GM10847 (cell line): Measurements from ENCODE around the gene SEC61A2.

Experiments used
- POLR2A ChIP-seq: IDR thresholded peaks from 2 replicates; pipeline ENCODE4 v1.6.1; 2011; ENCODE audit not compliant: insufficient read length; ENCODE audit errors: extremely low read depth

SEC61A2 gene

GRCh38 chr10:12129222-12130111 is at the start of gene SEC61A2:
Gene SEC61A2 (plus strand): TSS chr10:12129677. CDS start chr10:12129788, 111 bp downstream.
- TF ChIP-seq POLR2A: peak; percentile 29

DNA sequence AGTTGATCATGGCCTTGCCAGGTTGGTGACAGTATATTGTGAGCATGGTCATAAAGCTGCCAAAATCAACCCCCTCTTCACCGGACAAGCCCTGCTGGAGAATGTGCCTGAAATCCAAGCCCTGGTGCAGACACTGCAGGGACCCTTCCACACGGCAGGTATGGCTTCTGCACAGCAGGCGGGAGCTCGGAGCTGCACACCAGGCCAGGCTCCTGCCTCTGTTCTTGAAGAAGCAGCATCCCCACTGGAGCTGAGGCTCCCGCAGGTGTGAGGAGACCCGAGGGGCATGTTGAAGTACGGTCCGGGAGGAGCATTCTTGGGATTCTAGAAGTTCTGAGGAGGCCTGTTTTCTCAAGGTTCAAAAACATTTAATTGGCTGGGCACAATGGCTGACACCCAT is 48.0 kb upstream of the SEC61A2 start:
- TF ChIP-seq POLR2A: no peak

- TF ChIP-seq POLR2A: no peak
Observed at GRCh38 chr10:12081879-12082557, 47.5 kb upstream of the SEC61A2 start.

DNA sequence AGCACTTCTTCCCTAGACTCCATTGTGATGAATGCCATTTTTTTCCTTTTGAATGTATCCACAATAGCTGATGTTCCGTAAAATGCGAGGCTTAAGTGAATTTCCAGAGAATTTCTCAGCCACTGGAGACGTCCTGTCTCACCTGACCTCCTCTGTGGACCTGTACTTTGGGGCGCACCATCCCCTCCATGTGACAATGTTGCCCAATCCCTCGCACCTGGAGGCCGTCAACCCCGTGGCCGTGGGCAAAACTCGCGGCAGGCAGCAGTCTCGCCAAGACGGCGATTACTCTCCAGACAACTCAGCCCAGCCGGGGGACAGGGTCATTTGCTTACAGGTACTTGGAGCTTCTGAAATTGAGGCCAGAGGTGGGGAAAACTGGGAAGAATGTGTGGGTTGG is 40.6 kb upstream of the SEC61A2 start:
- TF ChIP-seq POLR2A: no peak

DNA sequence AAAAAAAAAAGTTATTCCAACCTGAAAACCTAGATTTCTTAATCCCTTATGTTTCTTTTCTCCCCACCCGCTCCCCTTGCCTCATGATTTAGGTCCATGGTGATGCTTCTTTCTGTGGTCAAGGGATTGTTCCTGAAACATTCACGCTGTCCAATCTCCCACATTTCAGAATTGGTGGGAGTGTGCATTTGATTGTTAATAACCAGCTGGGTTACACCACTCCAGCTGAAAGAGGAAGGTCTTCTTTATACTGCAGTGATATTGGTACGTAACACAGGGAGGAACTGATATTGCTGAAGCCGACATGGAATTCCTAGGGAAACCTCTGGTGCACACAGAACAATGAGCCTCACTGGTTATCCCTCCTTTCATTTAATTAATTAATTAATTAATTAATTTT is 38.1 kb upstream of the SEC61A2 start:
- TF ChIP-seq POLR2A: no peak

- no peak for TF ChIP-seq POLR2A
Observed at GRCh38 chr10:12097791-12098190, 31.7 kb upstream of the SEC61A2 start.

GRCh38 chr10:12098966-12099365 is 30.5 kb upstream of the SEC61A2 start:
- no peak for TF ChIP-seq POLR2A

- TF ChIP-seq POLR2A: no peak
Observed at GRCh38 chr10:12103802-12104201, 25.7 kb upstream of the SEC61A2 start.

- TF ChIP-seq POLR2A: no peak
Observed at GRCh38 chr10:12107781-12108180, 21.7 kb upstream of the SEC61A2 start.

DNA sequence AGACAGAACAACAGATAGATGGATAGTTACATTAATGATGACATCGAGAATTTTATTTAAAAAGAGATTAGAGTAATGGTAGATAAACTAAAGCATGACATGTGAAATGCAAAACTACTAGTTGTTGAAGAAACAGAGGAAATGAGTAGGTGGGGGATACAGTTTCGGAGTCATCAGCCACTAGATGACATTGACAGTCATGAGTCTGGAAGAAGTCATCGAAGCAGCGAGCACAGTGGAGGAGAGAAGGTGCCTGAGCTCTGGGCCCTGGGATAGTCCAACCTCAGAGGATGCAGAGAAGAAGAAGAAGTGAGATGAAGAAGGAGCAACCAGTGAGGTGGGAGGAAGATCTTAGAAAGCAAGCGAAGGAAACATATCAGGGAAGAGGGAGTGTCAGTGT is 20.2 kb upstream of the SEC61A2 start:
- TF ChIP-seq POLR2A: no peak

- TF ChIP-seq POLR2A: no peak
Observed at GRCh38 chr10:12111528-12111927, 17.9 kb upstream of the SEC61A2 start.

- TF ChIP-seq POLR2A: no peak
Observed at GRCh38 chr10:12113627-12114026, 15.8 kb upstream of the SEC61A2 start.

DNA sequence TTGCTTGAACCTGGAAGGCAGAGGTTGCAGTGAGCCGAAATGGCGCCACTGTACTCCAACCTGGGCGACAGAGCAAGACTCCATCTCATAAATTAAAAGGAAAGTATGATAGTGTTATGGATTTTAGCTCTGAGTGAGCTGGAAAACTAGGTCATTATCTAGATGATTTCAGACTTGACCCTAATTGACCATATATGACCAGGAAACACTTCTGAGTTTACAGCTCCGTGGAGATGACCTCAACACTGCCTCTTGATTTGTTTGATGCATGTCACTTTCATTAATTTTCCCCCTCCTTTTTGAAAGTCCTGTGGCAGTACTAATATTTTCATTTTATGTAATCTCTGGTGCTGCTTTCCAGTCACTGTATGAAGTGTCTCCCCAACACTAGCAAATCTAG is 7.8 kb upstream of the SEC61A2 start:
- TF ChIP-seq POLR2A: no peak

DNA sequence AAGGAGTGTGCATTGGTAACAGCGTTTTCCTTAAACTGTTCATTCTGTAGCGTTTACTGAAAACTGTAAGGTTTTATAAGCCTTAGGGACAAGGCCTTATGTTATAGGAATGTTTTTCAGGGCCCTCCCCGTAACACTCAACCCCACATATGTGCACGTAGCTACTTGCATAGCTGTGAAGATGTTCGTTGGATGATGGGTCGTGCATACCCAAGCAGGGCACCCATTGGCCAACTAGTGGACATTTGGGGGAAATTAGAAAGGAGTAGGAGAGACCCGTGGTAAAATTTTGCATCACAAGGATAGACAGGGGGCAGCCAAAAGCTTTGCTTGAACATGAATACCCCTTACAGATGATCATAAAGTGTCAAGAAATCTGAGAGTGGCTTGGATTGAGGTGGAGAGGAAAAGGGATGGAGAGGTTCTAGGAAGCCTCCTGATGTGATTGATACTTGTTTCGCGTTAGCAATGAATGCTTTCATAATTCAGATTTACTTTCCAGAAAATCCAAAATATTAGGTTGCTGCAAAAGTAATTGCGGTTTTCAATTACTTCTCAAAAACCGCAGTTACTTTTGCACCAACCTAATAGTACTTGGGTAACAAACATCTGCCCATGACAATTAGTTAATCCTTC is 878 bp downstream of the SEC61A2 start:
- TF ChIP-seq POLR2A: no peak

DNA sequence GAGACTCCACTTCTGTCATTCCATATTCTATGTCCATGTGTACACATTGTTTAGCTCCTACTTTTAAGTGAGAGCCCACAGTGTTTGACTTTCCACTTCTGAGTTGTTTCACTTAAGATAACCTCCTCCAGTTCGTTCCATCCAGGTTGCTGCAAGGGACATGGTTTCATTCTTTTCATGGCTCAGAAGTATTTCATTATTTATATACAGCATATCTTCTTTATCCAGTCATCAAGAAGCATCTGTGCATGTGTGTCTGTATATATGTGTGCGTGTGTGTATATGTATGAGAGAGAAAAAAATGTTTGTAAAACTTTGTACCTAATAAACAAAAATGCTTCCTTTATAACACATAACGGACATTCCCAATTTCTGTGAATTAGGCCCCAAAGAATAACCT is 6.2 kb downstream of the SEC61A2 start:
- TF ChIP-seq POLR2A: no peak

- no peak for TF ChIP-seq POLR2A
Observed at GRCh38 chr10:12140038-12140437, 10.6 kb downstream of the SEC61A2 start.
